HL-60 (cell line): Measurements from ENCODE around the gene ZNF345.
A peak's percentile ranks its signal among the peaks of the same experiment; 100 is the strongest.

Source experiments
- DNase-seq, 2 experiments: peaks; one replicate each; pipeline ENCODE4 v3.0.0-alpha.2; 2010 to 2020; ENCODE audit warnings: low read depth in 1 of 2, low spot score in 1 of 2
- H3K27ac ChIP-seq: fragments of 250-450 bp; sonication (Bioruptor Pico); replicated peaks from 2 replicates; pipeline ENCODE4 v1.5.1; 2020; ENCODE audit warnings: mild to moderate bottlenecking, moderate library complexity
- H3K27me3 ChIP-seq: fragments of 250-450 bp; sonication (Bioruptor Pico); 2 replicates; pipeline ENCODE4 v1.5.1; 2021; ENCODE audit warnings: mild to moderate bottlenecking, moderate library complexity; ENCODE audit not compliant: insufficient read depth, poor library complexity, severe bottlenecking
- H3K4me3 ChIP-seq: replicated peaks from 2 replicates; pipeline ENCODE4 v1.5.1; 2011; ENCODE audit warnings: mild to moderate bottlenecking, control low read depth, low read length; ENCODE audit not compliant: insufficient read depth
- GABPA ChIP-seq: IDR thresholded peaks from 2 replicates; pipeline ENCODE4 v1.6.1; 2012; ENCODE audit warnings: low read depth
- POLR2AphosphoS5 ChIP-seq: IDR thresholded peaks from 2 replicates; pipeline ENCODE4 v1.6.1; 2012; ENCODE audit warnings: low read depth
- SPI1 ChIP-seq: IDR thresholded peaks from 2 replicates; pipeline ENCODE4 v1.6.1; 2012; ENCODE audit warnings: low read depth, mild to moderate bottlenecking, borderline replicate concordance
- long read RNA-seq: library from polyadenylated mRNA; unstranded; transcript quantifications from one replicate; pipeline ENCODE4 v2.0.0, GENCODE V29; 2020
- TF ChIP-seq, protein P1 (sequence below): IDR thresholded peaks from 2 replicates; pipeline ENCODE4 v1.6.1; 2012; ENCODE audit warnings: low read depth; ENCODE audit not compliant: insufficient replicate concordance
- TF ChIP-seq, protein P2 (sequence below): IDR thresholded peaks from one replicate; pipeline ENCODE4 v1.5.1; 2011; ENCODE audit warnings: low read length, control low read depth, inconsistent platforms; ENCODE audit not compliant: insufficient read depth

The ZNF345 gene
- long read RNA-seq, transcript ZNF345-202 (3 exons, 1,971 nt): major isoform, 25 of 49 reads
- long read RNA-seq, transcript ZNF345-205 (4 exons, 458 nt): minor isoform, 5 of 49 reads
- long read RNA-seq, partial matches to known transcripts: 8 of 49 reads
- long read RNA-seq, other reads (novel, unspliced or antisense): 11 of 49 reads

DNA sequence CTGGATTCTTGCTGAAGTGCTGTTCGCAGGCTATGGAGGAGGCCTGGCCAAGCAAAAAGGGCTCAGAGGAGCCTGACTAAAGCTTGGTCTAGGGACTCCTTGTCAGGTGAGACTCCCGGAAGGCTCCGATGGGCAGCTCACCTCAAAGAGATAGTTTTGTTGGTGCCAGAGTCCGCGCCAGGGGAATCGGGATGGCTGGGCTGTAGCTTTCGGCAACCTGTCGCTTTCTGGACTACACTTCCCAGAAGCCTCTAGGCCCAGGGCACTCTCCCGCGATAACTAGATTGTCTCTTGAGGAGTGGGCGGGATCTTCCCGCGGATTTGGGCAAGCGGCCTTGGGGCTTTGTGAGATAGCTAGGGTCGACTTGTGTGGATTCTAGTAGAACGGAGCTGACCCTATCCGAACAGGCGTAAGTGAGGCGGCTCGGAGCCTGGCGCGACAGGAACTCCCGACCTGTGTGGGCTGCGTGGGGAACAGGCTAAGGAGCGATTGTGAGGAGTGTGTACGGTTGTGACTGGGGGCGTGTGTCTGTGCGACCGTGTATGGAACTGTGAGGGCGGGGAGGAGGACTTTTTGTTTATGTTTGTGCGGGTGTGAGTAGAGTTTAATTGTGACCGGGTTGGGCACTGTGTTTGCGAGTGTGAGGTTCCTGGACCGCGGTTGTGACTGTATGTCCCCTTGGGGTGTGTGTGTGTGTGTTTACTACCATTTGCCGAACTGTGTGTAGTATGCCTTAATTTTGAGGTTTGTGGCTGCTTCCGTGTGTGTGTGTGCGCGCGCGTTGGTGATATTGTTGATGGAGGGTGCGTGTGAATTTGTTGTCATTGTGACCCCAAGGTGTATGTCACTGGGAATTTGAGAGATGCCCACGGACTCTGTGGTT, at the start of gene ZNF345:
Gene ZNF345, plus strand, starts transcription at position 318 of the 884 bp plus-strand sequence. CDS start 25,955 bp downstream, outside the sequence.
- no peaks in the 10 kb centered on the region for H3K27me3 ChIP-seq
- TF ChIP-seq GABPA: no peak; the same call in 1 of the 2 replicates
- TF ChIP-seq POLR2AphosphoS5: peak; percentile 59
- TF ChIP-seq, protein P1, sequence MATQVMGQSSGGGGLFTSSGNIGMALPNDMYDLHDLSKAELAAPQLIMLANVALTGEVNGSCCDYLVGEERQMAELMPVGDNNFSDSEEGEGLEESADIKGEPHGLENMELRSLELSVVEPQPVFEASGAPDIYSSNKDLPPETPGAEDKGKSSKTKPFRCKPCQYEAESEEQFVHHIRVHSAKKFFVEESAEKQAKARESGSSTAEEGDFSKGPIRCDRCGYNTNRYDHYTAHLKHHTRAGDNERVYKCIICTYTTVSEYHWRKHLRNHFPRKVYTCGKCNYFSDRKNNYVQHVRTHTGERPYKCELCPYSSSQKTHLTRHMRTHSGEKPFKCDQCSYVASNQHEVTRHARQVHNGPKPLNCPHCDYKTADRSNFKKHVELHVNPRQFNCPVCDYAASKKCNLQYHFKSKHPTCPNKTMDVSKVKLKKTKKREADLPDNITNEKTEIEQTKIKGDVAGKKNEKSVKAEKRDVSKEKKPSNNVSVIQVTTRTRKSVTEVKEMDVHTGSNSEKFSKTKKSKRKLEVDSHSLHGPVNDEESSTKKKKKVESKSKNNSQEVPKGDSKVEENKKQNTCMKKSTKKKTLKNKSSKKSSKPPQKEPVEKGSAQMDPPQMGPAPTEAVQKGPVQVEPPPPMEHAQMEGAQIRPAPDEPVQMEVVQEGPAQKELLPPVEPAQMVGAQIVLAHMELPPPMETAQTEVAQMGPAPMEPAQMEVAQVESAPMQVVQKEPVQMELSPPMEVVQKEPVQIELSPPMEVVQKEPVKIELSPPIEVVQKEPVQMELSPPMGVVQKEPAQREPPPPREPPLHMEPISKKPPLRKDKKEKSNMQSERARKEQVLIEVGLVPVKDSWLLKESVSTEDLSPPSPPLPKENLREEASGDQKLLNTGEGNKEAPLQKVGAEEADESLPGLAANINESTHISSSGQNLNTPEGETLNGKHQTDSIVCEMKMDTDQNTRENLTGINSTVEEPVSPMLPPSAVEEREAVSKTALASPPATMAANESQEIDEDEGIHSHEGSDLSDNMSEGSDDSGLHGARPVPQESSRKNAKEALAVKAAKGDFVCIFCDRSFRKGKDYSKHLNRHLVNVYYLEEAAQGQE: no peak
- H3K27ac ChIP-seq: peak within 1 kb of the TSS; percentile 82
- DNase-seq: peak; percentile 85 to 95
- peak within 1 kb of the TSS; percentile 82 for H3K4me3 ChIP-seq

DNA sequence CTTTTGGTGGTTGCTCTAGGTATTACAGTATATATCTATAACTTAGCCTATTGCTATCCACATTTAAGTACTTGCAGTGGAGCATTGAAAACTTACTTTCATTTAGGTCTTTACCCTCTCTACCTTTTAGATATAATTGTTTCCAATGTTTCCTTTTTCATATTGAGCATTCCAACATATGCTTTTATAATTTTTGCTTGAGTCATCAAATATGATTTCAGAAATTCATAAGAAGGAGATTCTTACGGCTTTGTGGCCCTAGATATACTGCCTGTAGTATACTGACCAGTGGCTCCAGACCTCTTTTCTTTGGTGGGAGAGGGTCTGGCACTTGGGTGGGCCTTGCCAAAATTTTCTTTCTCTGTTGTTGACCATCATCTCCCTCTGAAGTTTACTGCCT, 45.3 kb upstream of the ZNF345 start:
- DNase-seq: no peak
- Histone ChIP-seq H3K4me3 (no peak overlapping the region), H3K27ac (no peak overlapping the region), H3K27me3 (no peaks in the 10 kb centered on the region)
- TF ChIP-seq, protein P2, sequence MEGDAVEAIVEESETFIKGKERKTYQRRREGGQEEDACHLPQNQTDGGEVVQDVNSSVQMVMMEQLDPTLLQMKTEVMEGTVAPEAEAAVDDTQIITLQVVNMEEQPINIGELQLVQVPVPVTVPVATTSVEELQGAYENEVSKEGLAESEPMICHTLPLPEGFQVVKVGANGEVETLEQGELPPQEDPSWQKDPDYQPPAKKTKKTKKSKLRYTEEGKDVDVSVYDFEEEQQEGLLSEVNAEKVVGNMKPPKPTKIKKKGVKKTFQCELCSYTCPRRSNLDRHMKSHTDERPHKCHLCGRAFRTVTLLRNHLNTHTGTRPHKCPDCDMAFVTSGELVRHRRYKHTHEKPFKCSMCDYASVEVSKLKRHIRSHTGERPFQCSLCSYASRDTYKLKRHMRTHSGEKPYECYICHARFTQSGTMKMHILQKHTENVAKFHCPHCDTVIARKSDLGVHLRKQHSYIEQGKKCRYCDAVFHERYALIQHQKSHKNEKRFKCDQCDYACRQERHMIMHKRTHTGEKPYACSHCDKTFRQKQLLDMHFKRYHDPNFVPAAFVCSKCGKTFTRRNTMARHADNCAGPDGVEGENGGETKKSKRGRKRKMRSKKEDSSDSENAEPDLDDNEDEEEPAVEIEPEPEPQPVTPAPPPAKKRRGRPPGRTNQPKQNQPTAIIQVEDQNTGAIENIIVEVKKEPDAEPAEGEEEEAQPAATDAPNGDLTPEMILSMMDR: no peak
- TF ChIP-seq SPI1: no peak
- TF ChIP-seq, protein P1: no peak
- no peak for TF ChIP-seq POLR2AphosphoS5
- TF ChIP-seq GABPA: no peak

DNA sequence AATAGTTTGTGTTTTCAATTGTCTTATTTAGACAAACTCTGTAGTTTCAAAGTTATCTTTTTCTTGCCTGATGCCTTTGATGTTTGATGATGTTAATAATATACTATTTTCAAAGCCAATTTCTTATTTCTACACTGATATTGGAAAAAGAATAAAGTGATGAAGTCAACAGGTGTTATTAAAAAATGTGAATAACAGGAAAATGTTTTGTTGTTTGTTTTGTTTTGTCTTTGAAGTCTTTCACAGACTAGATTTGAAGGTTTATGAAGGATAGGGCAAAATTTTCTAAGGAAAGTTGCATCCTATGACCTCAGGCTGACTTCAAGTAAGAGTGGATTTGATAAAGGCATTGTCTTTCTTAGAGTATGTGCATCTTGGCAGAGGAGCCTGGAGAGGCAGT, 43.6 kb upstream of the ZNF345 start:
- TF ChIP-seq, protein P2: no peak
- TF ChIP-seq, protein P1: no peak
- no peak for TF ChIP-seq SPI1
- TF ChIP-seq POLR2AphosphoS5: no peak
- TF ChIP-seq GABPA: no peak
- DNase-seq: no peak
- Histone ChIP-seq H3K27me3 (no peaks in the 10 kb centered on the region), H3K27ac (no peak overlapping the region), H3K4me3 (no peak overlapping the region)
